Subcutaneous abdominal adipose tissue (tissue), 5 donors: Measurements from ENCODE around the gene PSPH.

Experiments used
- H3K27ac ChIP-seq: one replicate; pipeline ENCODE4 v1.7.0; 2013; ENCODE audit warnings: low read depth, mild to moderate bottlenecking, inconsistent platforms, low read length, moderate library complexity
- H3K27me3 ChIP-seq, 5 donors: one replicate each; pipeline ENCODE4 v1.7.0; 2013; ENCODE audit warnings: low read length in 5 of 5, inconsistent platforms in 1 of 5; ENCODE audit not compliant: control insufficient read depth in 5 of 5, insufficient read depth in 4 of 5
- H3K36me3 ChIP-seq, 5 donors: one replicate each; pipeline ENCODE4 v1.7.0; 2013; ENCODE audit warnings: low read length in 5 of 5; ENCODE audit not compliant: control insufficient read depth in 5 of 5, insufficient read depth in 5 of 5
- H3K4me1 ChIP-seq, 5 donors: one replicate each; pipeline ENCODE4 v1.7.0; 2013; ENCODE audit warnings: low read length in 5 of 5, mild to moderate bottlenecking in 3 of 5, moderate library complexity in 1 of 5; ENCODE audit not compliant: control insufficient read depth in 5 of 5, insufficient read depth in 5 of 5
- H3K4me3 ChIP-seq, 5 donors: one replicate each; pipeline ENCODE4 v1.7.0; 2013; ENCODE audit warnings: low read length in 5 of 5, low read depth in 1 of 5
- H3K9ac ChIP-seq, 5 donors: one replicate each; pipeline ENCODE4 v1.7.0; 2013; ENCODE audit warnings: low read length in 5 of 5, mild to moderate bottlenecking in 4 of 5, moderate library complexity in 3 of 5
- H3K9me3 ChIP-seq, 5 donors: one replicate each; pipeline ENCODE4 v1.7.0; 2013; ENCODE audit warnings: low read length in 5 of 5; ENCODE audit not compliant: control insufficient read depth in 5 of 5
- donor health status: healthy.
- donor health status: healthy.
- donor health status: healthy.
- donor health status: healthy.
- donor health status: healthy.

Gene PSPH

GRCh38 chr7:55973747-55974250 is 77.4 kb downstream of the PSPH start:
- Histone ChIP-seq H3K9me3 (no peaks in the 10 kb centered on the region), H3K9ac (no peak overlapping the region), H3K4me3 (no peak overlapping the region), H3K36me3 (peaks cover 12 to 17% (median 12%) of the 10 kb centered on the region in 5 donors), H3K27ac (no peak overlapping the region), H3K4me1 (peaks cover 0 to 3% (median 0%) of the 10 kb centered on the region in 5 donors), H3K27me3 (no peaks in the 10 kb centered on the region)

- Histone ChIP-seq H3K27ac (no peak overlapping the region), H3K27me3 (no peaks in the 10 kb centered on the region), H3K9me3 (no peaks in the 10 kb centered on the region), H3K4me1 (peaks cover 0 to 12% (median 2%) of the 10 kb centered on the region in 5 donors), H3K36me3 (peaks cover 0 to 14% (median 5%) of the 10 kb centered on the region in 5 donors), H3K4me3 (no peak overlapping the region), H3K9ac (peak overlapping the region in 1 of 5 donors; percentile 23)
Observed at GRCh38 chr7:55970978-55971377, 80.3 kb downstream of the PSPH start.

GRCh38 chr7:55970561-55970960 is 80.7 kb downstream of the PSPH start:
- Histone ChIP-seq H3K36me3 (peaks cover 0 to 14% (median 5%) of the 10 kb centered on the region in 5 donors), H3K4me1 (peaks cover 0 to 16% (median 6%) of the 10 kb centered on the region in 5 donors), H3K27me3 (no peaks in the 10 kb centered on the region), H3K27ac (no peak overlapping the region), H3K4me3 (no peak overlapping the region), H3K9ac (peak overlapping the region in 1 of 5 donors; percentile 23), H3K9me3 (no peaks in the 10 kb centered on the region)

GRCh38 chr7:55969391-55969790 is 81.9 kb downstream of the PSPH start:
- Histone ChIP-seq H3K9me3 (no peaks in the 10 kb centered on the region), H3K4me1 (peaks cover 0 to 23% (median 13%) of the 10 kb centered on the region in 5 donors), H3K27me3 (no peaks in the 10 kb centered on the region), H3K27ac (no peak overlapping the region), H3K4me3 (no peak overlapping the region), H3K36me3 (peaks cover 0 to 14% (median 5%) of the 10 kb centered on the region in 5 donors), H3K9ac (no peak overlapping the region)

GRCh38 chr7:55966851-55967250 is 84.4 kb downstream of the PSPH start:
- peaks cover 1 to 29% (median 21%) of the 10 kb centered on the region in 5 donors for H3K4me1 ChIP-seq
- H3K36me3 ChIP-seq, result peaks cover 0 to 14% (median 5%) of the 10 kb centered on the region in 5 donors
- H3K9ac ChIP-seq, result peak overlapping the region in 2 of 5 donors; percentile 33 to 62
- no peak overlapping the region for H3K4me3 ChIP-seq
- no peak overlapping the region for H3K27ac ChIP-seq
- H3K27me3 ChIP-seq, result no peaks in the 10 kb centered on the region
- no peaks in the 10 kb centered on the region for H3K9me3 ChIP-seq

GRCh38 chr7:55965805-55966421 is 85.3 kb downstream of the PSPH start:
- Histone ChIP-seq H3K9me3 (no peaks in the 10 kb centered on the region), H3K4me3 (peak overlapping the region in 1 of 5 donors; percentile 73), H3K27me3 (no peaks in the 10 kb centered on the region), H3K4me1 (peaks cover 1 to 29% (median 21%) of the 10 kb centered on the region in 5 donors), H3K9ac (peak overlapping the region in 3 of 5 donors; percentile 45 to 62 (median 56)), H3K36me3 (peaks cover 0 to 14% (median 5%) of the 10 kb centered on the region in 5 donors), H3K27ac (peak overlapping the region; percentile 87)

GRCh38 chr7:55965100-55965470 is 86.2 kb downstream of the PSPH start:
- Histone ChIP-seq H3K36me3 (peaks cover 0 to 13% (median 5%) of the 10 kb centered on the region in 5 donors), H3K27me3 (no peaks in the 10 kb centered on the region), H3K27ac (peak overlapping the region; percentile 87), H3K9ac (peak overlapping the region; percentile 84 to 96 (median 91)), H3K4me1 (peaks cover 1 to 29% (median 21%) of the 10 kb centered on the region in 5 donors), H3K9me3 (no peaks in the 10 kb centered on the region), H3K4me3 (peak overlapping the region; percentile 60 to 83 (median 74))

- Histone ChIP-seq H3K4me1 (peaks cover 1 to 29% (median 21%) of the 10 kb centered on the region in 5 donors), H3K27me3 (no peaks in the 10 kb centered on the region), H3K9ac (peak within 1 kb of the TSS; percentile 84 to 96 (median 91)), H3K36me3 (peaks cover 0 to 10% (median 4%) of the 10 kb centered on the region in 5 donors), H3K27ac (peak within 1 kb of the TSS; percentile 87), H3K4me3 (peak within 1 kb of the TSS; percentile 61 to 83 (median 74)), H3K9me3 (no peaks in the 10 kb centered on the region)
Observed at GRCh38 chr7:55964261-55965099, 86.8 kb downstream of the PSPH start, which contains the start of gene NIPSNAP2. Gene NIPSNAP2 (plus strand): TSS chr7:55964585. CDS start chr7:55964610, 25 bp downstream.

- Histone ChIP-seq H3K4me3 (peak overlapping the region; percentile 48 to 83 (median 61)), H3K4me1 (peaks cover 1 to 29% (median 21%) of the 10 kb centered on the region in 5 donors), H3K27me3 (no peaks in the 10 kb centered on the region), H3K27ac (peak overlapping the region; percentile 60), H3K9me3 (no peaks in the 10 kb centered on the region), H3K9ac (peak overlapping the region; percentile 19 to 78 (median 63)), H3K36me3 (peaks cover 0 to 6% (median 0%) of the 10 kb centered on the region in 5 donors)
Observed at GRCh38 chr7:55963584-55964168, 87.6 kb downstream of the PSPH start.
